Measurements from ENCODE around the gene CEP72.
"Not testable (repeated sequence)": the region's sequence is repeated elsewhere in the genome, so short reads cannot be mapped to it uniquely, and the experiment has no call there.

Gene CEP72

GRCh38 chr5:600886-601541, 11.1 kb upstream of the CEP72 start:
- DNase-seq = no peak

- DNase-seq = no peak
Observed at GRCh38 chr5:601771-602465, 10.2 kb upstream of the CEP72 start.

- DNase-seq = no peak
Observed at GRCh38 chr5:602466-603035, 9.6 kb upstream of the CEP72 start.

- DNase-seq = no peak
Observed at GRCh38 chr5:603081-603998, 8.8 kb upstream of the CEP72 start.

- no peak for DNase-seq
Observed at GRCh38 chr5:604391-604831, 7.7 kb upstream of the CEP72 start.

- DNase-seq = not testable (repeated sequence)
Observed at GRCh38 chr5:605090-605489, 7.0 kb upstream of the CEP72 start.

GRCh38 chr5:606061-606460, 6.1 kb upstream of the CEP72 start:
- no peak for DNase-seq

GRCh38 chr5:606526-607399, 5.4 kb upstream of the CEP72 start:
- no peak for DNase-seq

- no peak for DNase-seq
Observed at GRCh38 chr5:607541-608428, 4.4 kb upstream of the CEP72 start.

- DNase-seq = no peak
Observed at GRCh38 chr5:608429-609370, 3.4 kb upstream of the CEP72 start.

- DNase-seq = no peak
Observed at GRCh38 chr5:609506-609905, 2.6 kb upstream of the CEP72 start.

- no peak for DNase-seq
Observed at GRCh38 chr5:610011-610743, 2.0 kb upstream of the CEP72 start.

- no peak for DNase-seq
Observed at GRCh38 chr5:610744-611730, 1.1 kb upstream of the CEP72 start.

GRCh38 chr5:612498-613424, 621 bp downstream of the CEP72 start:
- DNase-seq = peak; percentile 11

GRCh38 chr5:616484-617039, 4.4 kb downstream of the CEP72 start:
- DNase-seq = no peak

GRCh38 chr5:617896-618295, 5.8 kb downstream of the CEP72 start:
- DNase-seq = no peak
